B cell (primary cell): Measurements from ENCODE around the gene RGS6. TPM values are rescaled to one million over a fixed set of nuclear protein-coding genes. Genes with fewer than 3 reads are reported as not detected.

ENCODE experiments used
- polyA plus RNA-seq: library from polyadenylated mRNA; depleted of rRNA; stranded (reverse); fragments of >200 nt; gene quantifications from 2 replicates; pipeline ENCODE4 v1.2.3, GENCODE V29; 2012
- small RNA-seq: library from RNA; depleted of rRNA; stranded (forward); fragments of <200 nt; gene quantifications from one replicate; pipeline ENCODE3, GENCODE V24; 2012; ENCODE audit warnings: low replicate concordance, low read depth; ENCODE audit not compliant: insufficient read length
- total RNA-seq, 2 donors: library from RNA; stranded (reverse); fragments of 120-200 nt in 1 of 2; gene quantifications; 1 replicate in 1 of 2; 2 replicates in 1 of 2; pipeline versions ENCODE4 v1.2.3 to v1.2.4, GENCODE V29; 2013 to 2022

RGS6 gene
- total and polyA plus RNA-seq, 2 donors (not counting 1 experiment from before 2014, with no cell fraction given), result 0.07 TPM; not detected in 1

Small RNA genes within 50 kb of the gene (small RNA-seq; reads per million reads assigned to genes)
- gene MIR7843, result not detected
- gene RF00019, result not detected
